OCI-LY3 (cell line): ENCODE measurements around the gene OR2T33.

Experiments used
- H2AFZ ChIP-seq: fragments of 200-600, 300-600 bp; shearing (Covaris generic); 2 replicates; pipeline ENCODE4 v1.6.0; 2014; ENCODE audit warnings: antibody characterized with exemption, low read depth, low read length
- H3K27ac ChIP-seq: fragments of 200-600, 300-600 bp; sonication (generic); 2 replicates; pipeline ENCODE4 v1.5.1; 2014; ENCODE audit warnings: mild to moderate bottlenecking, low read length, moderate library complexity, mixed read lengths
- H3K27me3 ChIP-seq: fragments of 200-600, 300-600 bp; sonication (generic); 2 replicates; pipeline ENCODE4 v1.6.1; 2014; ENCODE audit warnings: low read depth, low read length, mixed read lengths
- H3K36me3 ChIP-seq: fragments of 200-600, 300-600 bp; sonication (generic); replicated peaks from 2 replicates; pipeline ENCODE3; 2014; ENCODE audit warnings: low read depth, low read length, mixed read lengths
- H3K4me1 ChIP-seq: fragments of 300-600, 200-600 bp; sonication (generic); 2 replicates; pipeline ENCODE4 v1.6.1; 2014; ENCODE audit warnings: low read length, mixed read lengths
- H3K4me2 ChIP-seq: fragments of 200-600, 300-600 bp; sonication (generic); 2 replicates; pipeline ENCODE4 v1.6.1; 2014; ENCODE audit warnings: low read length, mixed read lengths
- H3K4me3 ChIP-seq: fragments of 300-600, 200-600 bp; sonication (generic); 2 replicates; pipeline ENCODE4 v1.5.1; 2014; ENCODE audit warnings: antibody characterized with exemption, mild to moderate bottlenecking, low read length, moderate library complexity
- H3K79me2 ChIP-seq: fragments of 300-600, 200-600 bp; shearing (Covaris generic); 2 replicates; pipeline ENCODE4 v1.6.1; 2014; ENCODE audit warnings: mild to moderate bottlenecking, low read length, mixed read lengths
- H3K9ac ChIP-seq: fragments of 300-600, 200-600 bp; shearing (Covaris generic); 2 replicates; pipeline ENCODE4 v1.6.0; 2014; ENCODE audit warnings: mild to moderate bottlenecking, low read length, moderate library complexity
- H3K9me3 ChIP-seq: fragments of 200-600, 300-600 bp; shearing (Covaris generic); 2 replicates; pipeline ENCODE4 v1.6.1; 2014; ENCODE audit warnings: low read length, mixed read lengths; ENCODE audit not compliant: insufficient read depth
- H4K20me1 ChIP-seq: fragments of 200-600, 300-600 bp; sonication (generic); 2 replicates; pipeline ENCODE4 v1.6.1; 2016; ENCODE audit warnings: low read length, mixed read lengths; ENCODE audit not compliant: insufficient read depth
- CTCF ChIP-seq: fragments of 200-600, 300-600 bp; sonication (generic); IDR thresholded peaks from 2 replicates; pipeline ENCODE4 v1.5.1; 2014; ENCODE audit warnings: antibody characterized with exemption, low read length, low read depth
- EZH2phosphoT487 ChIP-seq: fragments of 200-600 bp; shearing (Covaris generic); IDR thresholded peaks from 2 replicates; pipeline ENCODE4 v1.6.1; 2018; ENCODE audit warnings: antibody characterized with exemption, mixed run types, low read depth

OR2T33 gene

GRCh38 chr1:248243204-248243603, 34.6 kb downstream of the OR2T33 start:
- H3K9ac ChIP-seq: no peak overlapping the region
- peak; percentile 76 for TF ChIP-seq CTCF
- TF ChIP-seq EZH2phosphoT487: no peak
- no peaks in the 10 kb centered on the region for H3K4me1 ChIP-seq
- 0 out of 2 replicates have a peak overlapping the region, but pooled peaks have one; percentile 35 for H2AFZ ChIP-seq
- no peak overlapping the region for H3K27ac ChIP-seq
- H3K4me2 ChIP-seq: peak overlapping the region; percentile 63
- H3K4me3 ChIP-seq: peak overlapping the region; percentile 59
- H3K27me3 ChIP-seq: no peaks in the 10 kb centered on the region
- H3K9me3 ChIP-seq: no peaks in the 10 kb centered on the region
- no peaks in the 10 kb centered on the region for H4K20me1 ChIP-seq
- H3K79me2 ChIP-seq: no peaks in the 10 kb centered on the region
- H3K36me3 ChIP-seq: no peaks in the 10 kb centered on the region

GRCh38 chr1:248239478-248239877, 38.3 kb downstream of the OR2T33 start:
- no peak for TF ChIP-seq EZH2phosphoT487
- TF ChIP-seq CTCF: no peak
- Histone ChIP-seq H3K4me3 (no peak overlapping the region), H3K9me3 (no peaks in the 10 kb centered on the region), H4K20me1 (no peaks in the 10 kb centered on the region), H3K27ac (no peak overlapping the region), H3K4me1 (no peaks in the 10 kb centered on the region), H3K9ac (no peak overlapping the region), H3K79me2 (no peaks in the 10 kb centered on the region), H3K36me3 (no peaks in the 10 kb centered on the region), H3K4me2 (no peak overlapping the region), H2AFZ (no peak overlapping the region), H3K27me3 (no peaks in the 10 kb centered on the region)

- Histone ChIP-seq H3K4me3 (no peak within 1 kb of the TSS), H3K27ac (no peak within 1 kb of the TSS), H3K9ac (no peak within 1 kb of the TSS), H4K20me1 (no peaks in the 10 kb centered on the region), H3K36me3 (no peaks in the 10 kb centered on the region), H2AFZ (no peak within 1 kb of the TSS), H3K79me2 (no peaks in the 10 kb centered on the region), H3K4me1 (no peaks in the 10 kb centered on the region), H3K4me2 (no peak within 1 kb of the TSS), H3K9me3 (no peaks in the 10 kb centered on the region), H3K27me3 (no peaks in the 10 kb centered on the region)
- TF ChIP-seq CTCF (no peak), EZH2phosphoT487 (no peak)
These were observed 46.7 kb downstream of the OR2T33 start, which contains the start of gene OR2M4 for GRCh38 chr1:248231117-248231516. Gene OR2M4, plus strand, starts transcription at chr1:248231417. Its CDS starts 7,512 bp downstream, at chr1:248238929.

GRCh38 chr1:248229360-248229908, 48.3 kb downstream of the OR2T33 start:
- Histone ChIP-seq H2AFZ (no peak overlapping the region), H3K36me3 (no peaks in the 10 kb centered on the region), H3K4me1 (no peaks in the 10 kb centered on the region), H3K27ac (no peak overlapping the region), H3K4me3 (no peak overlapping the region), H3K27me3 (no peaks in the 10 kb centered on the region), H3K9ac (no peak overlapping the region), H3K4me2 (no peak overlapping the region), H4K20me1 (no peaks in the 10 kb centered on the region), H3K9me3 (no peaks in the 10 kb centered on the region), H3K79me2 (no peaks in the 10 kb centered on the region)
- TF ChIP-seq CTCF: no peak
- no peak for TF ChIP-seq EZH2phosphoT487
